Lung (tissue), 12 donors: ENCODE results near the gene CEP128. TPM values are rescaled to one million over a fixed set of nuclear protein-coding genes. Genes with fewer than 3 reads are reported as not detected.

Experiments used
- ATAC-seq: fragments of 200-7000 bp; cut with Tn5 transposase; one replicate; pipeline ENCODE4 v1.9.1; 2020; ENCODE audit warnings: moderate number of reproducible peaks; ENCODE audit not compliant: insufficient read depth, low FRiP score
- DNase-seq, 3 donors: peaks; one replicate each; pipeline ENCODE4 v3.0.0-alpha.2; 2013 to 2017
- H3K27ac ChIP-seq, 2 donors: one replicate each; pipeline ENCODE4 v1.5.1; 2013; ENCODE audit warnings: mild to moderate bottlenecking in 2 of 2, moderate library complexity in 2 of 2, control low read depth in 1 of 2, inconsistent platforms in 1 of 2, low read depth in 1 of 2, low read length in 1 of 2
- H3K27me3 ChIP-seq, 3 donors: one replicate each; pipeline ENCODE4 v1.5.1; 2013; ENCODE audit warnings: low read length in 2 of 3; ENCODE audit not compliant: control insufficient read depth in 3 of 3, insufficient read depth in 3 of 3
- H3K36me3 ChIP-seq, 4 donors: one replicate each; pipeline ENCODE4 v1.5.1; 2013; ENCODE audit warnings: low read length in 4 of 4, mild to moderate bottlenecking in 1 of 4, moderate library complexity in 1 of 4; ENCODE audit not compliant: control insufficient read depth in 4 of 4, insufficient read depth in 4 of 4
- H3K4me1 ChIP-seq, 5 donors: one replicate each; pipeline ENCODE4 v1.5.1; 2013; ENCODE audit warnings: low read length in 5 of 5, mild to moderate bottlenecking in 2 of 5, moderate library complexity in 1 of 5; ENCODE audit not compliant: control insufficient read depth in 5 of 5, insufficient read depth in 5 of 5
- H3K4me3 ChIP-seq: one replicate; pipeline ENCODE4 v1.5.1; 2013; ENCODE audit warnings: mild to moderate bottlenecking, control low read depth, moderate library complexity
- H3K9ac ChIP-seq, 2 donors: one replicate each; pipeline ENCODE4 v1.5.1; 2013; ENCODE audit warnings: low read length in 2 of 2, control low read depth in 1 of 2; ENCODE audit not compliant: insufficient read depth in 1 of 2
- H3K9me3 ChIP-seq, 4 donors: one replicate each; pipeline ENCODE4 v1.5.1; 2013; ENCODE audit warnings: low read length in 3 of 4, mild to moderate bottlenecking in 1 of 4, moderate library complexity in 1 of 4; ENCODE audit not compliant: control insufficient read depth in 4 of 4, insufficient read depth in 3 of 4
- WGBS, 2 donors: extraction: QIAGEN DNeasy Blood & Tissue Kit; methylation state at CpG; one replicate each; pipeline ENCODE4 v1.1.7; 2013; 5-methylcytosine and 5-hydroxymethylcytosine counted together
- polyA plus RNA-seq, 2 donors: library from polyadenylated mRNA; stranded (reverse); fragments of 200-250 nt; gene quantifications; one replicate each; pipeline ENCODE4 v1.2.1, GENCODE V29; 2013
- total RNA-seq, 2 donors: library from RNA; depleted of rRNA in 1 of 2; stranded (reverse); fragments of >200 nt in 1 of 2; gene quantifications; one replicate each; pipeline ENCODE4 v1.2.1, GENCODE V29; 2014 to 2021
- TF ChIP-seq, protein P1 (sequence below): IDR thresholded peaks from 2 replicates; pipeline ENCODE4 v1.5.1; 2012; ENCODE audit warnings: mild to moderate bottlenecking; ENCODE audit errors: control extremely low read depth, extremely low read depth
- donor health status: control.
- donor health status: control.
- donor health status: Bipolar disorder and iron deficiency.
- donor health status: healthy.
- donor health status: DM: yes; HTN: yes; CAD: no.

Gene CEP128
- total and polyA plus RNA-seq, 4 donors = 1.1 to 12.0 (median 6.2) TPM

DNA sequence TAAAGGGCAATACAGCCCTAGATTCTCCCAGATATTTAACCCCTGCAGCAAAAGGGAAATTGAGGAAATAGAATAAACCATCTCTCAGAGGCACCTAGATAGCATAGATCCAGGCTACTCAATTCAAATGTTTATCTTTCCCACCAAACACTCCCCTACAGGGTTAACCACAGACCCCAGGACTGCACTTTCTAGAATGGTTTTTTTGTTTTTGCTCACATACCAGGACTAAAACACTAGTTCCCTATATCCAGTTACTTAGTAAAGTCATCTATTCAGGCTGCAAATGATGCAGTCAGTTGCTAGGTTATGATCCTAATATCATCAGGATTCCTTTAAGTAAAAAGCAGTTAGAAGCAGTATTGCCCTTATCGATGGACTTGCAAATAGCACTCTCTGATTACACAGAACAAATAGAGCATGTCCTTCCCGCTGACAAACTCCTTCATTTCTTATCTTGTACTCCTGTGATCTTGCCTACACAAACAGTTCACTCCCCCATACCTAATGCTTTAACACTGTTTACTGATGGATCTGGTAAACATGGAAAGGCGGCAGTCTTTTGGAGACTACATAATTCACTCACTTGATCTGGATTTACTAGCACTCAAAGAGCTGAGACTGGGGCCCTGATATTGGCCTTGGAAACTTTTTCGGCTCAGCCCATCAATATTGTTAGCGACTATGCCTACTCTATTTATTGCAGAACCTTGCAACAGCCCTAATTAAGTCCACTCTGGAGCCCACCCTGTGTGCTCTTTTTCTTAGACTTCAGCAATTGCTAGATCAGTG, 473.0 kb downstream of the CEP128 start:
- H3K9ac ChIP-seq = no peak overlapping the region
- H3K36me3 ChIP-seq = no peaks in the 10 kb centered on the region
- DNase-seq (peak in 1 of 3 donors; percentile 30), ATAC-seq (no peak)
- peaks cover 0 to 8% (median 0%) of the 10 kb centered on the region in 5 donors for H3K4me1 ChIP-seq
- H3K27ac ChIP-seq = no peak overlapping the region
- H3K9me3 ChIP-seq = peaks cover 0 to 11% (median 5%) of the 10 kb centered on the region in 4 donors
- 54 to 67% methylated on average over 5 of the region's 5 CpGs for WGBS, 2 donors
- TF ChIP-seq, protein P1, sequence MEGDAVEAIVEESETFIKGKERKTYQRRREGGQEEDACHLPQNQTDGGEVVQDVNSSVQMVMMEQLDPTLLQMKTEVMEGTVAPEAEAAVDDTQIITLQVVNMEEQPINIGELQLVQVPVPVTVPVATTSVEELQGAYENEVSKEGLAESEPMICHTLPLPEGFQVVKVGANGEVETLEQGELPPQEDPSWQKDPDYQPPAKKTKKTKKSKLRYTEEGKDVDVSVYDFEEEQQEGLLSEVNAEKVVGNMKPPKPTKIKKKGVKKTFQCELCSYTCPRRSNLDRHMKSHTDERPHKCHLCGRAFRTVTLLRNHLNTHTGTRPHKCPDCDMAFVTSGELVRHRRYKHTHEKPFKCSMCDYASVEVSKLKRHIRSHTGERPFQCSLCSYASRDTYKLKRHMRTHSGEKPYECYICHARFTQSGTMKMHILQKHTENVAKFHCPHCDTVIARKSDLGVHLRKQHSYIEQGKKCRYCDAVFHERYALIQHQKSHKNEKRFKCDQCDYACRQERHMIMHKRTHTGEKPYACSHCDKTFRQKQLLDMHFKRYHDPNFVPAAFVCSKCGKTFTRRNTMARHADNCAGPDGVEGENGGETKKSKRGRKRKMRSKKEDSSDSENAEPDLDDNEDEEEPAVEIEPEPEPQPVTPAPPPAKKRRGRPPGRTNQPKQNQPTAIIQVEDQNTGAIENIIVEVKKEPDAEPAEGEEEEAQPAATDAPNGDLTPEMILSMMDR = no peak
- H3K4me3 ChIP-seq = no peak overlapping the region
- H3K27me3 ChIP-seq = no peaks in the 10 kb centered on the region

DNA sequence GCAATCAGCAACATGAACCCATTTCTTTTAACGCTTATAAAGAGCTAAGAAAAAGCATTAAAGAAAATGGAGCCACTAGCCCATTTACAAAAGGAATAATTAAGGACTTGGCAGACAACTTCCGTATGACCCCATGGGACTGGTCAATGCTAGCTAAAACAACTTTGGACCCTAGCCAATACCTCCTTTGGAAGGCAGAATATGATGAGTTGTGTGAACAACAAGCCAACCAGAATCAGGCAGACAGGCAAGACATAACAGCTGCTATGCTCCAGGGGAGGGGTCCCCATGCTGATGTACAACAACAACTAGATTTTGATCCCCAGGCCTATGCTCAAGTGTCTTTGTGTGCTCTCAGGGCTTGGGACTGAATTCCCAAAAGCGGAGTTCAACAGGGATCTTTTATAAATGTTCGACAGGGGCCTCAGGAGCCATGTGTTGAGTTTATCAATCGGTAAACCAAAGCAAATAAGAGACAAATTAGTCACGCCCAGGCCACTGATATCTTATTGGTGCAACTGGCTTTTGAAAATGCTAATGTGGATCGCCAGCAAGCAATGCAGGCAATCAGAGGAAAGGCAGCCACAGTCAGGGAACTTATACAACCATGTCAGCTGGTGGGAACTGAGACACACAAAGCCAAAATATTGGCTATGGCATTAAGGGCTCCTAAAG, 475.9 kb downstream of the CEP128 start:
- H3K27me3 ChIP-seq = no peaks in the 10 kb centered on the region
- H3K27ac ChIP-seq = no peak overlapping the region
- TF ChIP-seq, protein P1 = no peak
- peaks cover 0 to 8% (median 0%) of the 10 kb centered on the region in 5 donors for H3K4me1 ChIP-seq
- H3K9ac ChIP-seq = no peak overlapping the region
- 90 to 92% methylated on average over 7 of the region's 7 CpGs for WGBS, 2 donors
- peaks cover 0 to 6% (median 1%) of the 10 kb centered on the region in 4 donors for H3K9me3 ChIP-seq
- H3K36me3 ChIP-seq = no peaks in the 10 kb centered on the region
- no peak for ATAC-seq
- H3K4me3 ChIP-seq = no peak overlapping the region
- peak; percentile 49 to 91 (median 88) for DNase-seq

DNA sequence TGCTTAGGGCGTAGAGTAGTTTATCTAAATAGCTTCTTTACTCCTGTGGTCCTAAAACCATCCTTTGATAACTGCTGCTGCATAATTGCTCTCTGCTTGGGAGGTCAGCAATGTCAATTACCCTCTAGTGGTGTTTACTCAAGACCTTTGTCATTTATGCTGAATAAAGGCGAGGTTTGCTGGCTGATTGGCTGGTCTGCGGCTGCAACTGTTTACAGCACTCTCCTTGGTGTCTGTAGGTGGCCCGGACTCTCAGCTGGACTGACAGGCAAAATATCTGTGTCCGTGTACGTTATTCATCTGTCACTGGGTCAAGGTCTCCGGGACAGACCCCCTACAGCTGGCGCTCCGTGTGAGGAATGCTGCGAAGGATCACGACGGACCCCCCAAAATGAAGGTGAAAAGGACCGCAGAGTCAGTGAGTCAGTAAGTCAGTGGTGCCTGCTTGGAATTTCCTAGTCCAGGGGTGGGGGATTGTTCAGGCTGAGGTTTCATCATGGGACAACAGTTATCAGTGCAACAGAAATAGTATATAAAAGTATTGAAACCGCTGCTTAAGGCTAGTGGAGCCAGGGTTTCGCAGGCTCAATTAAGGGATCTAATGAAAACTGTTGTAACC, 476.9 kb downstream of the CEP128 start:
- H3K9me3 ChIP-seq = peaks cover 0 to 4% (median 1%) of the 10 kb centered on the region in 4 donors
- no peaks in the 10 kb centered on the region for H3K27me3 ChIP-seq
- no peaks in the 10 kb centered on the region for H3K36me3 ChIP-seq
- H3K4me1 ChIP-seq = peaks cover 0 to 8% (median 0%) of the 10 kb centered on the region in 5 donors
- 82 to 83% methylated on average over 15 of the region's 15 CpGs for WGBS, 2 donors
- H3K27ac ChIP-seq = no peak overlapping the region
- TF ChIP-seq, protein P1 = no peak
- ATAC-seq = no peak
- DNase-seq = no peak
- no peak overlapping the region for H3K9ac ChIP-seq
- H3K4me3 ChIP-seq = no peak overlapping the region
